Gastrocnemius medialis (tissue), 4 donors: ENCODE results near the gene TIPRL. TPM values are rescaled to one million over a fixed set of nuclear protein-coding genes. Genes with fewer than 3 reads are reported as not detected.

Experiments
- ATAC-seq, 2 donors: fragments of 150-250 bp; one replicate each; pipeline ENCODE4 v1.9.1; 2016
- DNase-seq, 2 donors: peaks; one replicate each; pipeline ENCODE4 v3.0.0-alpha.2; 2019
- H3K27ac ChIP-seq, 4 donors: fragments of 200-600 bp; sonication (generic); 1 replicate in 1 of 4; 2 replicates in 3 of 4; pipeline ENCODE4 v1.5.1; 2016 to 2018; ENCODE audit warnings: mild to moderate bottlenecking in 2 of 4, moderate library complexity in 1 of 4
- H3K27me3 ChIP-seq, 3 donors: fragments of 200-600 bp; sonication (generic) in 2 of 3; 1 replicate in 1 of 3; 2 replicates in 2 of 3; pipeline versions ENCODE4 v1.5.1 to v1.6.0; 2016 to 2019; ENCODE audit warnings: mild to moderate bottlenecking in 1 of 3, moderate library complexity in 1 of 3
- H3K36me3 ChIP-seq, 2 donors: fragments of 200-600 bp; sonication (generic) in 1 of 2; one replicate each; pipeline ENCODE4 v1.5.1; 2017 to 2018
- H3K4me1 ChIP-seq, 2 donors: fragments of 200-600 bp; sonication (generic) in 1 of 2; one replicate each; pipeline ENCODE4 v1.5.1; 2016 to 2017; ENCODE audit warnings: mild to moderate bottlenecking in 2 of 2
- H3K4me3 ChIP-seq, 4 donors: fragments of 200-600 bp; sonication (generic) in 3 of 4; 1 replicate in 1 of 4; 2 replicates in 3 of 4; pipeline ENCODE4 v1.5.1; 2016 to 2019; ENCODE audit warnings: mild to moderate bottlenecking in 2 of 4
- H3K9me3 ChIP-seq, 3 donors: fragments of 200-600 bp; sonication (generic) in 2 of 3; 1 replicate in 1 of 3; 2 replicates in 2 of 3; pipeline ENCODE4 v1.5.1; 2016 to 2019
- POLR2A ChIP-seq, 2 donors: fragments of 450-650 bp; IDR thresholded peaks; one replicate each; pipeline ENCODE4 v1.6.1; 2017; ENCODE audit warnings: antibody characterized with exemption in 2 of 2, mild to moderate bottlenecking in 2 of 2, moderate library complexity in 2 of 2
- in situ Hi-C, 4 donors: fragments of 200-750 bp; cut with MboI; loops; one replicate each; pipeline versions ENCODE4 v1.15.0 to v1.8.0; 2017; ENCODE audit warnings: low sequenced_read_pairs in 4 of 4
- intact Hi-C: fragments of 100-400 bp; cut with DNase I; formaldehyde crosslinking; loops from one replicate; pipeline ENCODE4 v1.15.1; 2023; ENCODE audit warnings: low total_unique reads
- total RNA-seq, 4 donors: library from RNA; depleted of rRNA; stranded (reverse); fragments of >200 nt; gene quantifications; one replicate each; pipeline versions ENCODE4 v1.1.0 to v1.2.3, GENCODE V29; 2016
- TF ChIP-seq, protein P1 (sequence below), 5 experiments: fragments of 450-650 bp in 3 of 5; fragments of 200-600 bp in 2 of 5; sonication (generic) in 2 of 5; IDR thresholded peaks in 4 of 5; conservative IDR thresholded peaks in 1 of 5; 1 replicate in 4 of 5; 2 replicates in 1 of 5; pipeline ENCODE4 v1.5.1; 2016 to 2019; ENCODE audit warnings: antibody characterized with exemption in 5 of 5, mild to moderate bottlenecking in 3 of 5, moderate library complexity in 3 of 5

The TIPRL gene
- total RNA-seq, 4 donors from 2014 or later, result 23.2 to 35.1 (median 27.1) TPM

DNA sequence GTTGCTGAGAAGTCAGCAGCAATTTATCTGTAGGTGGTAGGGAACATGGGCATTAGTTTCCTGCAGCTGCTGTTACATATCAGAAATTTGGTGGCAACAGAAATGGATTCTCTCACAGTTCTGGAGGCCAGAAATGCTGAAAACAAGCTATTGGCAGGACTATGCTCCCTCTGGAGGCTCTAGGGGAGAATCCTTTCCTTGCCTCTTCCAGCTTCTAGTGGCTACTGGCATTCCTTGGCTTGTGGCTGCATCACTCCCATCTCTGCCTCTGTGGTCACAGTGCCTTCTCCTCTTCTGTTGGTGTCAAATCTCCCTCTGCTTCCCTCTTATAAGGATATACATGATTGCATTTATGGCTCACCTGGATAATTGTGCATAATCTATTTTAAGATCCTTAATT lies 44.5 kb downstream of the TIPRL start:
- no peak for DNase-seq
- intact Hi-C loops (no loop called here), in situ Hi-C loops (no loop called here)
- H3K27me3 ChIP-seq, result no peaks in the 10 kb centered on the region
- H3K4me1 ChIP-seq, result peaks cover 9 to 19% of the 10 kb centered on the region in 2 donors
- H3K36me3 ChIP-seq, result no peaks in the 10 kb centered on the region
- ATAC-seq, result no peak
- H3K4me3 ChIP-seq, result no peak overlapping the region
- no peak for TF ChIP-seq POLR2A (IDR thresholded peaks at IDR 0.05)
- TF ChIP-seq, protein P1, sequence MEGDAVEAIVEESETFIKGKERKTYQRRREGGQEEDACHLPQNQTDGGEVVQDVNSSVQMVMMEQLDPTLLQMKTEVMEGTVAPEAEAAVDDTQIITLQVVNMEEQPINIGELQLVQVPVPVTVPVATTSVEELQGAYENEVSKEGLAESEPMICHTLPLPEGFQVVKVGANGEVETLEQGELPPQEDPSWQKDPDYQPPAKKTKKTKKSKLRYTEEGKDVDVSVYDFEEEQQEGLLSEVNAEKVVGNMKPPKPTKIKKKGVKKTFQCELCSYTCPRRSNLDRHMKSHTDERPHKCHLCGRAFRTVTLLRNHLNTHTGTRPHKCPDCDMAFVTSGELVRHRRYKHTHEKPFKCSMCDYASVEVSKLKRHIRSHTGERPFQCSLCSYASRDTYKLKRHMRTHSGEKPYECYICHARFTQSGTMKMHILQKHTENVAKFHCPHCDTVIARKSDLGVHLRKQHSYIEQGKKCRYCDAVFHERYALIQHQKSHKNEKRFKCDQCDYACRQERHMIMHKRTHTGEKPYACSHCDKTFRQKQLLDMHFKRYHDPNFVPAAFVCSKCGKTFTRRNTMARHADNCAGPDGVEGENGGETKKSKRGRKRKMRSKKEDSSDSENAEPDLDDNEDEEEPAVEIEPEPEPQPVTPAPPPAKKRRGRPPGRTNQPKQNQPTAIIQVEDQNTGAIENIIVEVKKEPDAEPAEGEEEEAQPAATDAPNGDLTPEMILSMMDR (IDR thresholded peaks at IDR 0.05 in 4 of 5, conservative IDR thresholded peaks at IDR 0.05 in 1 of 5), result no peak
- no peak overlapping the region for H3K27ac ChIP-seq
- H3K9me3 ChIP-seq, result no peaks in the 10 kb centered on the region

DNA sequence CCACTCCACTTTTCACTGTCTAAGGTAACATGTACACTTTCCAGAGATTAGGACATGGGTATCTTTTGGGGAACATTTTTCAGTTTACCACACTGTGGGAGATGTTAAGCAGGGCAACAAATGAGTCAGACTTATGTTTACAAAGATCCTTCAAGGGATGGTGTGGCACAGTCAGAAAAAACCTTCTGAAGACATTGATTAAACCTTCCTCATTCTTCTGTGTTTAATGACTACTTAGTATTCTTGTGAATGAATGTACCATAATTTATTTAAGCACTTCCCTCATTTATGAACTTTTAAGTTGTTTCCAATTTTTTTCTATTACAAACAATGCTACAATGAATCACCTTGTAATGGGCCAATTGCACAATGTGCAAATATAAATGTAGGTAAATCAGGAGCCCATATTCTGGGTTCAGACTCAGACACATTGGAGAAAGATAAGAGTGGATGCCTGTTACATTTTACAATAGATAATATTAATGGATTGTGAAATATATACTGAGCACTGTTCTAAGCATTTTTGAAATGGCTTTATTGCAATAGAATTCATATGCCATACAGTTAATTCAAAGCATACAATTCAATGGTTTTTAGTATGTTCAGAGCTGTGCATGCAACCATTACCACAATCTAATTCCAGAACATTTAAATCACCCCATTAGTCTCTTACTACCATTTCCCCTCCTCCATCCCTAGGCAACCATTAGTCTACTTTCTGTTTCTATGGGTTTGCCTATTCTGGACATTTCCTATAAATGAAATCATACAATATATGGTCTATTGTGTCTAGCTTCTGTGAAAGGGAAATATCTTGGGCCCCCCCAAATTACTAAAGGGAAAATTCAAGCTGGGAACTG lies 45.1 kb downstream of the TIPRL start:
- intact Hi-C loops, result loop anchor here (2.0 kb wide), 1 partner anchor 45 kb away; the partner anchor contains the start of gene TIPRL
- H3K36me3 ChIP-seq, result no peaks in the 10 kb centered on the region
- in situ Hi-C loops, result no loop called here

DNA sequence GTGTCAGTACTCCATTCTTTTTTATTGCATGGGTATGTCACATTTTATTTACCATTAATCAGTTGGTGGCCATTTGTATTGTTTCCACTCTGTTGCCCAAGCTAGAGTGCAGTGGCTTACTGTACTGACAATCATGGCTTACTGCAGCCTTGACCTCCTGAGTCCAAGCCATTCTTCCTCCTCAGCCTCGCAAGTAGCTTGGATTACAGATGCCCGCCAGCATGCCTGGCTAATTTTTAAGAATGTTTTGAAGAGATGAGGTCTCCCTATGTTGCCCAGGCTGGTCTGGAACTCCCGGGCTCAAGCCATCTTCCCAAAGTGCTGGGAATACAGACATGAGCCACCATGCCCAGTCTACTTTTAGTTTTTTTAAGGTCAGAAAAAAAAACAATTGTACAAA lies 46.2 kb downstream of the TIPRL start:
- no peak overlapping the region for H3K27ac ChIP-seq
- peak overlapping the region; percentile 86 to 96 (median 90) for H3K4me3 ChIP-seq
- peaks cover 14 to 31% of the 10 kb centered on the region in 2 donors for H3K4me1 ChIP-seq
- no peaks in the 10 kb centered on the region for H3K9me3 ChIP-seq
- ATAC-seq, result no peak
- no peaks in the 10 kb centered on the region for H3K27me3 ChIP-seq
- intact Hi-C loops, result loop anchor here (2.0 kb wide), 1 partner anchor 46 kb away; the partner anchor contains the start of gene TIPRL
- in situ Hi-C loops, result no loop called here
- no peak for DNase-seq
- H3K36me3 ChIP-seq, result no peaks in the 10 kb centered on the region
- no peak for TF ChIP-seq POLR2A (IDR thresholded peaks at IDR 0.05)
- TF ChIP-seq, protein P1 (IDR thresholded peaks at IDR 0.05 in 4 of 5, conservative IDR thresholded peaks at IDR 0.05 in 1 of 5), result no peak

More for the DNA sequence above, 45.1 kb downstream of the TIPRL start:
- Histone ChIP-seq H3K27me3 (no peaks in the 10 kb centered on the region), H3K4me3 (no peak overlapping the region), H3K4me1 (peaks cover 14 to 24% of the 10 kb centered on the region in 2 donors), H3K9me3 (no peaks in the 10 kb centered on the region), H3K27ac (no peak overlapping the region)
- DNase-seq (no peak), ATAC-seq (no peak)
- TF ChIP-seq POLR2A (IDR thresholded peaks at IDR 0.05), result no peak
- TF ChIP-seq, protein P1 (IDR thresholded peaks at IDR 0.05 in 4 of 5, conservative IDR thresholded peaks at IDR 0.05 in 1 of 5), result no peak

DNA sequence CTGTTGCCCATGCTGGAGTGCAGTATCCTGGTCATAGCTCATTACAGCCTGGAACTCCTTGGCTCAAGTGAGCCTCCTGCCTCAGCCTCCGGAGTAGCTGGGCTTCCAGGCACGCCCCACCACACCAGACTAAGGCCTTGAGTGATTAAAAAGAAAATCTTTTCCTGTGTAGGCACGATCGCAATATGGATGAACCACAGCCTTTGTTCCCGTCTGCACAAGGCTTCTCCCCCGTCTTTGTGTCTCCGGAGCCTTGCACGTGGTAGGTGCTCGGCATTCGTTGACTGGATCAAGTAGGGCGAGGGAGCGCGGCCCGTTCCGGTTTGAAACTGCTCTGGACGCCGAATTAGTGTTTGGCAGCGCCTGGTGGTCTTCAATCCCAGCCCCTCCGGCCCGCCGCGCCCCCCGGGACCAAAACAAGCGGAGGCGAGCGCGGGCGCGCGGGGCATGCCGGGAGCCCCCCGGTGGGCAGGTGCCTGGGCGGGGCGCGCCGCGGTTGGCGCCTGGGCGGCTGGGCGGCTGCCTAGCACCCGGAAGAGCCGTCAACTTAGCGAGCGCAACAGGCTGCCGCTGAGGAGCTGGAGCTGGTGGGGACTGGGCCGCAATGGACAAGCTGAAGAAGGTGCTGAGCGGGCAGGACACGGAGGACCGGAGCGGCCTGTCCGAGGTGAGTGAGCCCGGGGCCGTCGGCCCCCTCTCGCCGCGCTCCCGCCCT lies 46.9 kb downstream of the TIPRL start, which contains the start of gene SFT2D2:
SFT2D2 (plus strand) TSS at position 529 of the 715 bp plus-strand sequence; CDS start at position 605, 76 bp downstream.
- intact Hi-C loops (loop anchor here (2.0 kb wide), 1 partner anchor 47 kb away; the partner anchor contains the start of gene TIPRL), in situ Hi-C loops (no loop called here)
- H3K27ac ChIP-seq, result peak within 1 kb of the TSS; percentile 73 to 75 (median 74)
- H3K4me3 ChIP-seq, result peak within 1 kb of the TSS; percentile 86 to 96 (median 90)
- peak; percentile 43 to 66 for DNase-seq
- no peaks in the 10 kb centered on the region for H3K27me3 ChIP-seq
- peaks cover 14 to 31% of the 10 kb centered on the region in 2 donors for H3K4me1 ChIP-seq
- no peaks in the 10 kb centered on the region for H3K36me3 ChIP-seq
- H3K9me3 ChIP-seq, result no peaks in the 10 kb centered on the region
- TF ChIP-seq POLR2A (IDR thresholded peaks at IDR 0.05), result peak; percentile 43 to 55
- TF ChIP-seq, protein P1 (IDR thresholded peaks at IDR 0.05 in 4 of 5, conservative IDR thresholded peaks at IDR 0.05 in 1 of 5), result no peak
- peak; percentile 92 to 93 for ATAC-seq
